GM12801 (cell line): ENCODE measurements around the gene CEMIP2.

ENCODE experiments used
- TF ChIP-seq, protein P1 (sequence below): IDR thresholded peaks from one replicate; pipeline ENCODE4 v1.5.1; 2011; ENCODE audit warnings: control low read depth; ENCODE audit not compliant: insufficient read length; ENCODE audit errors: extremely low read depth

CEMIP2 gene

DNA sequence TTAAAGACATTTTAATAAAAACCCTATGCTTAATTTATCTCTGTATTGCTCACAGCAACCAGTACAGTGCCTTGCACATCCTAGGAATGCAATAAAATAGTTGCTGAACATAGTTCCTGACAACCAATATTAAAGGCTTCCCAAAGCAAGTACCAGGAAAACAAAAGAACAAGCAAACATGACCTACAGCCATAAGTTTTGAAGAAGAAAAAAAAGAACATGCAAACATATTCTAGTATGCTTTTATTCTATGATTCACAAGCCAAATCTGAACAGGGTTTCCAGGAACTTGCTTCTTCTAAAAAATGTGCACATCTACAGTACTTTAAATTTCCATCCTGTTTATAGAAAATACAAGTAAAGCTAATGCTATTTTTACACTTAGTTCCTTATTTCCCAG is 4.5 kb downstream of the CEMIP2 start:
- TF ChIP-seq, protein P1, sequence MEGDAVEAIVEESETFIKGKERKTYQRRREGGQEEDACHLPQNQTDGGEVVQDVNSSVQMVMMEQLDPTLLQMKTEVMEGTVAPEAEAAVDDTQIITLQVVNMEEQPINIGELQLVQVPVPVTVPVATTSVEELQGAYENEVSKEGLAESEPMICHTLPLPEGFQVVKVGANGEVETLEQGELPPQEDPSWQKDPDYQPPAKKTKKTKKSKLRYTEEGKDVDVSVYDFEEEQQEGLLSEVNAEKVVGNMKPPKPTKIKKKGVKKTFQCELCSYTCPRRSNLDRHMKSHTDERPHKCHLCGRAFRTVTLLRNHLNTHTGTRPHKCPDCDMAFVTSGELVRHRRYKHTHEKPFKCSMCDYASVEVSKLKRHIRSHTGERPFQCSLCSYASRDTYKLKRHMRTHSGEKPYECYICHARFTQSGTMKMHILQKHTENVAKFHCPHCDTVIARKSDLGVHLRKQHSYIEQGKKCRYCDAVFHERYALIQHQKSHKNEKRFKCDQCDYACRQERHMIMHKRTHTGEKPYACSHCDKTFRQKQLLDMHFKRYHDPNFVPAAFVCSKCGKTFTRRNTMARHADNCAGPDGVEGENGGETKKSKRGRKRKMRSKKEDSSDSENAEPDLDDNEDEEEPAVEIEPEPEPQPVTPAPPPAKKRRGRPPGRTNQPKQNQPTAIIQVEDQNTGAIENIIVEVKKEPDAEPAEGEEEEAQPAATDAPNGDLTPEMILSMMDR = no peak

DNA sequence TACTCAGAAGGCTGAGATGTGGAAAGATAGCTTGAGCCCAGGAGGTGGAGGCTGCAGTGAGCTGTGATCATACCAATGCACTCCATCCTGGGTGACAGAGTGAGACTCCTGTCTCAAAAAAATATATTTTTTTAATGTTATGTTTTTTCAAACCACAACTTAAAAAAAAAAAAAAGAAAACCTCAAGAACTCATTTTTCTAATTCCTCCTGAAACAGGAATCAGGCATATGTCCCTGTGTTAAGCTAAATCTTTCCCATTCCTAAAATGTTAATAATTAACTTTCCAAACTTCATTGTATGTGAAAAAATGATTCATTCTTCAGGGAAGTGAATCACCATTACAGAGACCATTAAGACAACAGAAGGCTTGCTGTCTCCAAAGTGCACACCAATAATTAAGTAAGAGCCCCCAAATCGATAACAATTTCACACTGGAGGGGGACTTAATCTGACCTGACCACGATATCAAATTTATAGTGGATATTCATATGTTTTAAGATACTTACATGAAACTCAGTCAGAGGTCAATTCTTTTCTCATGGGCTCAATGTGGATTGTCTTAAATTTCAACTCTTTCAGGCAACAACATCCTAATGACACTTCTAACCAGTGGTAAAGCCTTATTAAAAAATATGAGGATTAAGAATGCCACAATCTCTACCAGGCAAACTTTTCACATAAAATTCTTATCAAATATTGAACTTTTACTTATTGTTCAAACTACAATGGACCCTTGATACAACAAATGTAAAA is 5.2 kb downstream of the CEMIP2 start:
- TF ChIP-seq, protein P1 = no peak

DNA sequence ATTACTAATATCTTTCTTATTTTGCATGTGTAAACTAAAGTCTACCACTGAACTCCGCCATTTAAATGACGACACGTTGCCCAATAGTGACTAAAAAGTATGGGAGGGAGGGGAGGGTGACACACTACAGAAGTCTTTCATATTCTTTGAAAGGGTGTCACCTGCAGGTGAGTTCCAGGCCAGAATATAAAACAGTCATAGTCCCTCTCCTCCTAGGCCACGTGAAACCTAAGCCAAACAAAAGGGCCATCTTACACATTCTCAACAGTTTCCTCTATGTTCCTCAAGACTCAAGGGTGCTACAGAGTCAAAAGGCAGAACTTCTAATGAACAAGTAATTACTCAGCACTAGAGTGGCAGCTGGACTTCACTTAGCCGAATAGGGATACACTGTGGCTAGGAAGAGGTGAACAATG is 6.4 kb downstream of the CEMIP2 start:
- TF ChIP-seq, protein P1 = no peak

DNA sequence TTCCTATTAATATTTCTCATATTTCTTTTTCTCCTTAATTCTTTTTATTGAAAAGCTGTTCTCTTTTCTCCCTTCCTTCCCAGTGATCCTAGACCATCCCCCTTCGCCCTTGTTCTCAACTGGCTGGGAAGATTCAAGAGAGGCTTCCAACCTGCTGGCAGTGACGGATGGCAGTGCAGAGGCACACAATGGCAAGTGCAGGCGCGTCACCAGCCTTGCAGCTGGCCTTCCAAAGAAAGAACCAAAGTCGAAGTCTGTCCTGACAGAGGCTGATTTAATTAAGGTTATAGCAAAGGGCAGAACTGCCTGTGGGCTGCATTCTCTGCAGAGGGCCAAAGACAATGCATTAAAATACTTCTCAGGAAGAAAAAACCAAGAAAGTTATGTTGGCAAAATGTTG is 7.4 kb downstream of the CEMIP2 start:
- TF ChIP-seq, protein P1 = no peak

DNA sequence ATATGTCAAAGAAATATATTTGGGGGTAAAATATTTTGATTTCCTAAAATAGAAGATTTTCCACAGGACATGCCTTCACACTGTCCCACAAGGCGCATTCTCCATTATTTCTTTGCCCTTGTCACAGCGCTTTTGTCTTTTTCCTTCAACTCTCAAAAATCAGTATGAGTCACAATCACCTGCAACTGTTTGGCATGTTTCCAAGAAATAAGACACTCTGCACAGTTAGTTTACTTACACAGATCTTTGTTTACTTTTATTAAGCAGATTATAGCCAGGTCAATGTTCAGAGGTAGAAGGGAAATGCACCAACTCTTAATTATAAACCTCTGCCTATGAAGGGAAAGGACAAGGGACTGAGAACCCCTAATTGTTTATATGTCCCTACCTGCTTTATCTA is 9.5 kb downstream of the CEMIP2 start:
- TF ChIP-seq, protein P1 = no peak

DNA sequence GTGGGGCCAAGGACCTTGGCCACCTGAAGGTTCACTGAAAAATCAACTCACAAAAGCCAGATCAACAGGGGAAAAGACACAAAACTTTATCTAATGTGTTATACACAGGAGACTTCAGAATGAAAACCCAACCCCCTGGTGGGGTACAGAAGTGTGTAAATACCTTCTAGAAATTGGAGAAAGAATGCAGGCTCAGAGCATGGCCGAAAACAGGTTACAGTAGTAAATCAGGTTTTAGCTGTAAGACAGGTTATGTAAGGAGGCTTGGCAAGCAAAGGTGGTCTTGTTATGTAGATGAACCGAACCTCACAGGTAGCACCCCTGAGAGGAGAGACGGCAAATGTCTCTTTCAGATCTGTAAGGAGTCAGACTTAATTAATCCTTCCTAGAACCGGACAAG is 10.0 kb downstream of the CEMIP2 start:
- TF ChIP-seq, protein P1 = no peak

DNA sequence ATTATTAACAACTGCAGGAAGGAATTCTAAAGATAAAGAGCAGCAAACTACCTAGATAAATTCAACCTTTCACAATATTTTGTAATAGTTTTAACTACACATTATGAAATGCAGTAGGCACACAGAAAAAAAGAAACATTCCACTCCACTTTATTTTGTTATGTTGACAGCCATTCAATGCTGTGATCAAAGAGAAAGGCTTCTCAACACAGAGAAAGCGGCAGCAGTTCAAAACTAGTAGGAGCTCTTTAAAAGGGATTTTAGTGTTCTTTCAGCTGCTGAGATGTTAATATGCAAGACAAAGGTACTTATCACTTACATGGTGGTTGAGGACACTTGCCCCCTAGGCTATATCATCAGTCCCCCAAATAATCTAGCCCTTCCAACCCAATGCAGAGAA is 11.6 kb downstream of the CEMIP2 start:
- TF ChIP-seq, protein P1 = no peak

DNA sequence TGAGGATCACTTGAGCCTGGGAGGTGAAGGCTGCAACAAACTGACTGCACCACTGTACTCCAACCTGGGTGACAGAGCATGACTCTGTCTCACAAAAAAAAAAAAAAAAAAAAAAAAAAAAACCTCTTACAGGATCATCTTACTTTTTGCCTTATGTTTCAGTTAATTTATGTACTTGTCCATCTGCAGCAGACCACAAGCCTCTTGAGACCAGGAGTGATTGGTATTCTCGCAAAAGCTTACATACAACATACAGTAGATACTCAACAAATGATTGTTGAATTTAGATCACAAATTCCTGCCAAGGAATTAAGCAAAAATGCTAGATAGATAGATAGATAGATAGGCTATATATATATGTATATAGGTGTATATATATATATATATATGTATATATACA is 12.4 kb downstream of the CEMIP2 start:
- TF ChIP-seq, protein P1 = no peak
